Stimulated activated CD4-positive, alpha-beta T cell treated with anti-CD3 and anti-CD28 coated beads, Interleukin-4, amount 100 ng/mL, for 4 hours (primary cell): ENCODE results near the gene CYP46A1.
"Not testable (repeated sequence)": the region's sequence is repeated elsewhere in the genome, so short reads cannot be mapped to it uniquely, and the experiment has no call there.

Source experiments
- DNase-seq, 2 experiments: peaks; one replicate each; pipeline ENCODE4 v3.0.0-alpha.2; 2020

The CYP46A1 gene

GRCh38 chr14:99748529-99748928 lies 64.4 kb downstream of the CYP46A1 start:
- DNase-seq = no peak

DNA sequence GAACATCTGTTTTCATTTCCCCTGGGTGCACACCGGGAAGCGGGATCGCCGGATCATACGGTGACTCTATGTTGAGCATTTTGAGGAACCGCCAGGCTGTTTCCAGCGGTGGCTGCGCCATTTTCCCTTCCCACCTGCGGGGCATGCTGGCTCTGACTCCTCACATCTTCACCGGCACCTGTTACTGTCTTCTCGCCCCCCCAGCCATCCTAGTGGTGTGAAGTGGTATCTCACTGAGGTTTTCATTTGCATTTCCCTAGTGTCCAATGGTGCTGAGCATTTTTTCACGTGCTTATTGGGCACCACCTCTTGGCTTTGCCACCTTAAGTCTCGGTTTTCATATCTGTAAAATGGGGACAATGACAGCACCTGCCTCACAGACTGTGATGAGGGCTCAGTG lies 65.0 kb downstream of the CYP46A1 start:
- no peak for DNase-seq

- no peak for DNase-seq
Measured at GRCh38 chr14:99749763-99750715, 65.9 kb downstream of the CYP46A1 start.

DNA sequence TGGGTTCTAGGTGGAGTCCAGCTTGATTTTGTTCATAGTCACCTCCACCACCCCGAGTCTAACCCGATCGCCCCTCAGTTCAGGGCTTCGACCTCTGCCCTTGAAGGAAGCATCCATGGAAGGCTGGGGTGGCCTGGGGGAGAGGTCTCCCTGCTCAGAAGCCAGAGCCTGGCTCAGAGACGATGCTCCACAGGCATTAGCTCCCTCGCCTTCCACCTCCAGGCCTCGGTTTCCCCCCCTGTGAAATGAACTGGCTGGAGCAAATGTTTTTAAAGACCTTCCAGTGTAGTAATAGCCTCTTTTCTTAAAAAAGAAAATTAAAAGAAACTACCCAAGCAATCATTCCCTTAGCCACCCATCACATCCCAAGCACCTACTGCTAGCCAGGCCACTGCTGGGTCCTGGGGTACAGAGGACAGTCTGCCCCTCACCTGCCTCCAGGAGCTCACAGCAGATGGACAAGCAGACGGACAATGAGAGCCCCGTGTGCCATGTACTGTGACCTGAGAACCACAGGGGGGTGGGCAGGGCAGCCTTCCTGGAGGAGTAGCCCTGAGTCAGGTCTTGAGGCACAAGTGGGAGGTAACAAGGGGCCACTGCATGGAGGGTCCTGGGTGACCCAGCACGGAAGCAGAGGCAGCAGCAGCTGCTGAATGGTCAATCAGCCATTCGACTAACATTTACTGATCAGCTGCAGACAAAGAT lies 66.8 kb downstream of the CYP46A1 start:
- DNase-seq = no peak

DNA sequence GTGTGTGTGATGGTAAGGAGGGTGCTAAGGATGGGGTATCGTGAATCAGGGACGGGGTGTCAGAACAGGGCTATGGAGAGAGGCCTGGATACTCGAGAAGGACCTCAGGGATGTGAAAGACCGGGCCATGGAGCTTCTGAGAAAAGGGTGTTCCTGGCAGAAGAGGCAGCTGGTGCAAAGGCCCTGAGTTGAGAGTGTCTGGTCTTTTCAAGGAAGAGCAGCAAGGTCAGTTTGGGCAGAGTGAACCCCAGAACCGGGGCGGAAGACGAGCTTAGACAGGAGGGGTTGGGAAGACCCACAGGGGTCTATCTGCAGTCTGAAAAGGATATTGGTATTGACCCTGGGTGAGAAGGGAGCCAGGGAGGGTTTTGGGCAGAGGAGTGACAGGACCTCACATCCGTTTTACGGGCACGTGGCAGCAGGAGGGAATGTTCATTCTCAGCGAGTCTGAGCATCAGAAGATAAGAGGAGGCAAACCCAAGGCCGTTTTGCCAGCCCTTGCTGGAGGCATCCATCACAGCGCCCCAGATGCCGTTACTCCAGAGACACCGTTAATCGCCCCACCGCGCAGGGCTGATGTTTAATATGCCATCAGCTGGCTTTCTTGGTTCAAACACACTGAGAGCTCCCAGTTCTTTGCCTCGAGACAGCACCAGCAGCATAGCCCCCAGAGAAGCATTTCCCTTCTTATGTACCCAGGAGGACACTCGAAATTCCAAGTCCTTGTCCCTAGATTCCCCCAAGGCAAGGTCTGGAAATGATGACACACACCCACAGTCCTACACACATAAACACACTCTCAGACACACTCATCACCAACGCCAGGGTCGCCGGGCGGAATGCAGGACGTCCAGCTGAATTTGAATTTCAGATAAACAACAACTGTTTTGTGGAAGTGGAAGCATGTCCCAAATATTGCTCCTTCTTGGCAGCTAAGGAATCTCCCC lies 67.7 kb downstream of the CYP46A1 start:
- DNase-seq = no peak

GRCh38 chr14:99752486-99753121 lies 68.5 kb downstream of the CYP46A1 start:
- DNase-seq = no peak

DNA sequence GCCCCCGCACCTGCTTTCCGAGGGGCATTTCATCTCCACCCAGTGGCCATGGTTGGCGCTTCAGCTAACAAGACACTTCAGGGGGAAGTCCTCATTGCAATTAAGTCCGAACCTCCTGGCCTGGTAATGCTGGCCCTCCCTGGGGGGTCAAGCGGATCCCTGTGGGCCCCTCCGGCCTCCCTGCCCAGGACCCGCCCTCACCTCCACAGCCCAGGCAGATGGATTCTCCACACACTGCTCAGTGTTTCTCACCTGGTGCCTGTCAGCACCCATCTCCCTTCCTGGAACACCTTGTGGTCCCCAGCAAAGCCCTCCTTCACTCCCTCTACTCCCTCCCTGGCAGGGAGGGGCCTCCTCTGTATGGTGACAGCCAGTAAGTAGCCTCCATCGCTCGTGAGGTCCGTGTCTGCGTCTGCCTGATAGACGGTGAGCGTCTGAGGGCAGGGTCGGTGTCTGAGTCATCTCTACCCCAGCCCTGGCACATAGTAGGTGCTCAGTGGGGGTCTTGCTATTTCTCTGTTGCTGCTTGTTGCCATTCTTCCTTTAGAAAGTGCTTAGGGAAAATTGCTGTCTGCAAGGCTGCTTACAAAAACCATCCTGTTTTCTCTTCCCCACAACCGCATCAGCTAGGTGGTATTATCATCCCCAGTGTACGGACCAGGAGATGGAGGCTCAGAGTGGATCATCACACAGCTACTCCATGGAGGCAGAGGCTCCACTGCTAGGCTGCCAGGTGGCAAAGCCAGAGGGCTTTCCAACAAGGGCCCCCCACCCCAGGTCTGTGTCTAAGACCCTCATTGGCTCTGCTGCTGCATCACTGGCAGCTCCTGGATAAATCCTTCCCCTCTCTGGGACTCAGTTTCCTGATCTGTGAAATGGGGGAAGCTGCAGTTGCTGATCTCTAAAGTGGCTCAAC lies 69.4 kb downstream of the CYP46A1 start:
- no peak for DNase-seq

GRCh38 chr14:99754141-99755067 lies 70.3 kb downstream of the CYP46A1 start:
- DNase-seq = no peak

DNA sequence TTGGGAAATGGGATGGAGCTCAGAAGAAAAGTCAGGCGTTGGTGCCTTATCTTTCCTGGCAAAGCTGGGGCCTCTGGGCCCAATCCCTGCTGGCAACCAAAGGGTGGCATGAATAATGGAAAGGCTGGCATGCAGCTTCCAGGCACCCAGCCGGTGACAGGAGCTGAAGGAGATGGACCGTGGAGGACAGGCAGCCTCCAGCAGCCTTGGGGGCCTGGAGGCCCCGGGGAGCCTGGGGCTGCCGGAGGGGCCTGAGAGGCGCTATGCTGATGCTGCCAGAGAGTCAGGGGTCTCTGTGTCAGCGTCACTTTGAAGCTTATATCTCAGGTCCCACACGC lies 70.9 kb downstream of the CYP46A1 start:
- DNase-seq = no peak

GRCh38 chr14:99755629-99756603 lies 71.8 kb downstream of the CYP46A1 start:
- no peak for DNase-seq

GRCh38 chr14:99756796-99757195 lies 72.7 kb downstream of the CYP46A1 start:
- DNase-seq = no peak

- no peak for DNase-seq
Measured at GRCh38 chr14:99757331-99758070, 73.4 kb downstream of the CYP46A1 start.

DNA sequence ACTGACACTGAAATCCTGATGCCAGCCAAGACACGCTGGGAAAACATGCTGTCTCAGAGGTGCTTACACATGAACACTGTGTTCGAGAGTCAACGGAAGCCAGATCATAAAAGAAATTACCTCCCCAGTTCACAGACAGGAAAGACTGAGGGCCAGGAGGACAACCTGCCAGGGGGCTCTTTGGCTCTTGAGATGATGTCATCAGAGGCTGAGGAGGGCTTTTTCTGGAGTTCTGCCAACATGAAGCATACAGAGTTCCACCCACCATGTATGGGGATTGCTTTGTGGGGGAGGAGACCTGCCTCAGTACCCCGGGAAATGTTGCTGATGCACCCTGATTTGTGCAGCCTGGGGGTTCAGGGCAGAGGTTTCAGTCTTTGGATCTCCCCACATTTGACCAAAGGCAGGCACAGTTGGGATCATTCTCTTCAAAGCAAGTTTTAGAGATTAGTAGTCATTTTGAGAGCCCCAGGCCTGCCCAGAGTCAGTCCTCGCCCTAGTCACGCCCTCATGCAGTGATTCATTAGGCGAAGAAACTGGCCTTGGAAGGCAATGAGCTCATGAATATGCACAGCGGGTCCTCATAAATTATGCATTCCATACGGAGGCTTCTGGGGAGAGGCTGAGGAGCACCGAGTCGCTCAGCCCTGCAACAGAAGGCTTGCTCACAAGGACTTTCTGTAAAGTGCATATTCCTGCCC lies 74.2 kb downstream of the CYP46A1 start:
- no peak for DNase-seq

DNA sequence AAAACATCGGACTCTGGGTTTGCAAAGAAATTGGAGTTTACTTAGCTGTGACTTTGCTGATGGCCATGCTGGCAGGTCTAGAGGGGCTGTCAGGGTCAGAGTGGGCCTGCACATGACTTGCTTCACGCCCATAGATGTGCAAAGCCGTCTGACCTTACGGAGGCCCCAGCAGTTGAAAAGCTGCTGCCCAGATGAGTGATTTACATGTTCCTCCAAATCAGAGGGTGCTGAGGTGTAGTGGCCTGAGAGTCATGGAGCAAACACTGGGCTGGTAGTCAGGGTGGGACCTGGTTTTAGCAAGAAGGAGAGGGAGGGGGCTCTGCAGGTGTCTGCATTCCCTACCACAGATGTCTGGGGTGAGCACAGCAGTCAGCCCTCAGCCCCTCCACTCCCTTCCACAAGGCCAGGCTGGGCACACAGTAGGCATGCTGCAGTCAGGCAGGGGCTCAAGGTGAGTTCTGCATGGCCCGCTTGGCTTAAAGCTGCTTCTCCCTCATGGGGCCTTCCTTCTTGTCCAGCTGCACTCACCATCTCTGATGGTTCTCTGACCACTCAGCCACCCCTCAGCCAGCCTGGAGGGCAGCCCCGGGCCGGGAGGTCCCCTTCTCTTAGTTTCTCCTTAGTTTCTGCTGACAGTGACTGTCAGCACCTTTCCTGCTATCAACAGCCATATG lies 74.9 kb downstream of the CYP46A1 start:
- no peak for DNase-seq

DNA sequence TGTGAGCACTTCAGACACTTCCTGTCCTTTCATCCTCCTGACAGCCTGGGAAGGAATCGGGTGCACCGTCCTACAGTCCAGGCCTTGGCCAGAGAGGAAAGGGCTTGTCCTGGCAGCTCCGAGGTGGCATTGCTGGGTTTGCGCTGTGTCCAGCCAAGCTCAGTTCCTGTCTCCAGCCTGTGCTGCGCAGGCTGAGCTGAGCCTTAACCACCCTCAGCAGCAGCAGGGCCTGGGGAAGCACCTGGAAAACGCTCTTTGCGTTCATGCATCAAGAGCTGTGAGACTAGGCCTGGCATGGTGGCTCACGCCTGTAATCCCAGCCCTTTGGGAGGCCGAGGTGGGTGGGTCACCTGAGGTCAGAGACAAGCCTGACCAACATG lies 75.4 kb downstream of the CYP46A1 start:
- DNase-seq = no peak

DNA sequence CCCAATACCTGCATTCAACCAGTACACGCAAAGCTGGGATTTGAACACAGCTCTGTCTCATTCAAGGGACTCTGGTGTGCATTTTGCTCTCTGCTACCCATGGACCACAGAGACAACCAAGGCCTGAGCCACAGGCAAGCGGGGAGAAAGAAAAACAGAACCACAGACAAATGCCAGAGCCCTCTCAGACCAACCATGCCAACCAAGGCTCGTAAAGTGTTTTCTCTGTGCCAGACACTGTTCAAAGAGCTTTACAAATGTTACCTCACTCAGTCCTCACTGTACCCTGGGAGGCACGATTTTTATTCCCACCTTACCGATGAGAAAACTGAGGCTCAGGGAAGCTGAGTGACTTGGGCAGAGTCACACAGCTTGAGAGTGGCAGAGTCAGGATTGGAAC lies 76.7 kb downstream of the CYP46A1 start:
- DNase-seq = no peak

- DNase-seq = not testable (repeated sequence)
Measured at GRCh38 chr14:99762911-99763310, 78.8 kb downstream of the CYP46A1 start.
